SK-N-MC (cell line): ENCODE data around the gene HOXD9.

Experiments
- DNase-seq: peaks from one replicate; pipeline ENCODE4 v3.0.0-alpha.2; 2011; ENCODE audit warnings: low read depth, low spot score
- H3K27ac ChIP-seq: fragments of 200-600 bp; sonication (generic); 2 replicates; pipeline ENCODE4 v1.5.1; 2016; ENCODE audit warnings: mixed run types
- H3K36me3 ChIP-seq: fragments of 200-600 bp; sonication (generic); 2 replicates; pipeline ENCODE4 v1.6.1; 2017; ENCODE audit warnings: antibody characterized with exemption, low read length, mixed read lengths; ENCODE audit not compliant: insufficient read depth
- H3K4me3 ChIP-seq: fragments of 200-600 bp; sonication (generic); 2 replicates; pipeline ENCODE4 v1.5.1; 2016
- H3K9ac ChIP-seq: fragments of 200-600 bp; sonication (generic); 2 replicates; pipeline ENCODE4 v1.8.0; 2017; ENCODE audit warnings: mixed run types, mixed read lengths; ENCODE audit not compliant: insufficient read length
- H3K9me3 ChIP-seq: fragments of 200-600 bp; sonication (generic); 2 replicates; pipeline ENCODE4 v1.6.1; 2017; ENCODE audit warnings: low read depth, mild to moderate bottlenecking, antibody characterized with exemption, low read length, moderate library complexity, mixed read lengths
- EZH2 ChIP-seq: fragments of 200-600 bp; sonication (generic); IDR thresholded peaks from one replicate; pipeline ENCODE4 v1.6.1; 2017; ENCODE audit warnings: antibody characterized with exemption
- FOXP2 ChIP-seq: optimal IDR thresholded peaks from 2 replicates; pipeline ENCODE3; 2011; ENCODE audit warnings: mild to moderate bottlenecking, moderate library complexity; ENCODE audit not compliant: insufficient read depth; ENCODE audit errors: extremely low read length, control extremely low read depth
- POLR2AphosphoS5 ChIP-seq: IDR thresholded peaks from 2 replicates; pipeline ENCODE4 v1.6.1; 2012; ENCODE audit warnings: mild to moderate bottlenecking, low read depth, low read length, borderline replicate concordance

Gene HOXD9

DNA sequence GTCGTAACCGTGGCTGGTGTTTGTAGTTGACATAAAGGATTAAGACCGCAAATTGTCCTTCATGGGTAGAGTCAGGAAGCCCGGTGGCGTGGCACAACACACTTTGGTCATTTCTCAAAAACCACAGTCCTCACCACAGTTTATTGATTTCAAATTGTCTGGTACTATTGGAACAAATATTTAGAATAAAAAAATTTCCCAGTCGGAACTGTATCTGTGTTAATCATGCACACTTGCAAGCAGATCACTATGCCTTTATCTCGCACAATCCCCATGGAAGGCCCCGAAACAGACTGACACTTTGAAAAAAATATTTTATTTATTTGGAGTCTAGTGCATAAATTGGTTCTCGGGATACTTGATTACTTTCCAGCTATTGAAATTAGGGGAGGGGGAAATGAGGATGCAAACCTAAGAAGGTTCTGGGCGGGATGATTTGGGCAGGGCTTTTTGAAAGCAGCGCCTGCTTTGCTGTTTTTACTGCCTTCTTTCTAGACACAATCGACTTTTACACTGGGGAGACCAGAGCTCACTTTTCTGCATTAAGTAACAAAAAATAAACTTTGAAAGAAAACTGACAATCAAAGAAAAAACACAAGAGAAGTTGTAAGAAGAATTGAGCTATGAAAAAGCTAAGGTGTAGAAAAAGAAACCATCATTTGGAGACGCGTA, 50.5 kb downstream of the HOXD9 start:
- no peak for DNase-seq
- no peak overlapping the region for H3K4me3 ChIP-seq
- no peaks in the 10 kb centered on the region; the same call in 1 of the 2 replicates for H3K36me3 ChIP-seq
- H3K9me3 ChIP-seq: no peaks in the 10 kb centered on the region
- TF ChIP-seq POLR2AphosphoS5: no peak
- TF ChIP-seq FOXP2: no peak
- TF ChIP-seq EZH2: no peak
- H3K27ac ChIP-seq: no peak overlapping the region
- no peak overlapping the region for H3K9ac ChIP-seq

GRCh38 chr2:176173567-176174381, 51.3 kb downstream of the HOXD9 start:
- Histone ChIP-seq H3K9ac (peak overlapping the region; percentile 8), H3K27ac (peak overlapping the region; percentile 81; the same call in 1 of the 2 replicates), H3K9me3 (no peaks in the 10 kb centered on the region), H3K36me3 (no peaks in the 10 kb centered on the region; the same call in 1 of the 2 replicates), H3K4me3 (peak overlapping the region; percentile 79)
- DNase-seq: no peak
- TF ChIP-seq FOXP2 (no peak), POLR2AphosphoS5 (no peak), EZH2 (no peak)

DNA sequence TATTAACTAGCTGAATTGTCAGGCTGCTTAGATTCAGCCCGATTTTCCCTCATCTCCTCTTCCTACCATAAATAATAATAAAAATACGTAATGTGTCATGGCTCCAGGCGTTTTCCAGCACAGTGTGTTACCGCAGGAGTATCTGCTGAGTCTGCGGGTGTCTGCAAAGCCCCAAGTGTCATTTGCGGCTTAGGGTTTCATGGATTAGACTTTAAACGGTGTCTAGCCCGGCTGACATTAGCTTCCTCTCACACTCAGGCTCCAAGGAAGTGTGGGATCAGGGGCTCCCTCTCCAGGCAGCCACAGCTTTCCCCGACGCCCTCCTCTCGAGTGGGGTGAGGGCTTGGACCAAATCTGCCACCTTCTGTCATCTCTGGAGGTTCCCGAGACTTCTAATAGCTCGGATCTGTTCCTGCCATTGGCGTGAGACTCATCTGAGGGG, 51.9 kb downstream of the HOXD9 start:
- H3K36me3 ChIP-seq: no peaks in the 10 kb centered on the region; the same call in 1 of the 2 replicates
- no peaks in the 10 kb centered on the region for H3K9me3 ChIP-seq
- DNase-seq: peak; percentile 96
- H3K27ac ChIP-seq: peak overlapping the region; percentile 81
- peak overlapping the region; percentile 79 for H3K4me3 ChIP-seq
- peak; percentile 85 for TF ChIP-seq FOXP2
- TF ChIP-seq POLR2AphosphoS5: peak; percentile 74; the same call in 1 of the 2 replicates
- TF ChIP-seq EZH2: no peak
- H3K9ac ChIP-seq: peak overlapping the region; percentile 1
